ENCODE measurements around the gene LRP10.

LRP10 gene

GRCh38 chr14:22837750-22838538, 33.6 kb upstream of the LRP10 start:
- no peak for DNase-seq (ENCODE audit: extremely low read depth, insufficient read length)
- Histone ChIP-seq H3K4me3 (replicated peaks; ENCODE audit: low read depth, low read length) (no peak overlapping the region), H3K36me3 (ENCODE audit: control insufficient read depth, insufficient read depth, low read length) (peaks cover 5% of the 10 kb centered on the region), H3K27me3 (replicated peaks; ENCODE audit: control insufficient read depth, insufficient read depth, low read length) (no peaks in the 10 kb centered on the region)
- no peak for TF ChIP-seq CTCF (IDR thresholded peaks at IDR 0.05; ENCODE audit: insufficient read depth, low read length, poor library complexity, severe bottlenecking)

GRCh38 chr14:22838631-22839041, 32.9 kb upstream of the LRP10 start:
- no peak for TF ChIP-seq CTCF (IDR thresholded peaks at IDR 0.05; ENCODE audit: insufficient read depth, low read length, poor library complexity, severe bottlenecking)
- Histone ChIP-seq H3K36me3 (ENCODE audit: control insufficient read depth, insufficient read depth, low read length) (peaks cover 5% of the 10 kb centered on the region), H3K4me3 (replicated peaks; ENCODE audit: low read depth, low read length) (no peak overlapping the region), H3K27me3 (replicated peaks; ENCODE audit: control insufficient read depth, insufficient read depth, low read length) (no peaks in the 10 kb centered on the region)
- DNase-seq (ENCODE audit: extremely low read depth, insufficient read length), result no peak

- TF ChIP-seq CTCF (IDR thresholded peaks at IDR 0.05; ENCODE audit: insufficient read depth, low read length, poor library complexity, severe bottlenecking), result no peak
- Histone ChIP-seq H3K36me3 (ENCODE audit: control insufficient read depth, insufficient read depth, low read length) (peaks cover 2% of the 10 kb centered on the region), H3K4me3 (replicated peaks; ENCODE audit: low read depth, low read length) (no peak overlapping the region), H3K27me3 (replicated peaks; ENCODE audit: control insufficient read depth, insufficient read depth, low read length) (no peaks in the 10 kb centered on the region)
- DNase-seq (ENCODE audit: extremely low read depth, insufficient read length), result no peak
These were observed 32.3 kb upstream of the LRP10 start for GRCh38 chr14:22839159-22839779.

- no peak for TF ChIP-seq CTCF (IDR thresholded peaks at IDR 0.05; ENCODE audit: insufficient read depth, low read length, poor library complexity, severe bottlenecking)
- no peak overlapping the region for H3K4me3 ChIP-seq (replicated peaks; ENCODE audit: low read depth, low read length)
These were observed 30.2 kb upstream of the LRP10 start for GRCh38 chr14:22841311-22841710.

GRCh38 chr14:22841769-22842168, 29.8 kb upstream of the LRP10 start:
- TF ChIP-seq CTCF (IDR thresholded peaks at IDR 0.05; ENCODE audit: insufficient read depth, low read length, poor library complexity, severe bottlenecking), result no peak
- no peak overlapping the region for H3K4me3 ChIP-seq (replicated peaks; ENCODE audit: low read depth, low read length)
- no peak for DNase-seq (ENCODE audit: extremely low read depth, insufficient read length)
- no peaks in the 10 kb centered on the region for H3K27me3 ChIP-seq (replicated peaks; ENCODE audit: control insufficient read depth, insufficient read depth, low read length)
- H3K36me3 ChIP-seq (ENCODE audit: control insufficient read depth, insufficient read depth, low read length), result no peaks in the 10 kb centered on the region

More at GRCh38 chr14:22841311-22841710, 30.2 kb upstream of the LRP10 start:
- H3K27me3 ChIP-seq (replicated peaks; ENCODE audit: control insufficient read depth, insufficient read depth, low read length), result no peaks in the 10 kb centered on the region
- no peaks in the 10 kb centered on the region for H3K36me3 ChIP-seq (ENCODE audit: control insufficient read depth, insufficient read depth, low read length)
- DNase-seq (ENCODE audit: extremely low read depth, insufficient read length), result no peak
